GM12873 (cell line): ENCODE data around the gene TMC1.

Experiments used
- TF ChIP-seq, protein P1 (sequence below): IDR thresholded peaks from 2 replicates; pipeline ENCODE4 v1.5.1; 2012; ENCODE audit warnings: low read depth, mild to moderate bottlenecking, moderate library complexity, low read length, control low read depth; ENCODE audit not compliant: insufficient read depth; ENCODE audit errors: missing control alignments

Gene TMC1

GRCh38 chr9:72812559-72813111, 291.2 kb downstream of the TMC1 start:
- TF ChIP-seq, protein P1, sequence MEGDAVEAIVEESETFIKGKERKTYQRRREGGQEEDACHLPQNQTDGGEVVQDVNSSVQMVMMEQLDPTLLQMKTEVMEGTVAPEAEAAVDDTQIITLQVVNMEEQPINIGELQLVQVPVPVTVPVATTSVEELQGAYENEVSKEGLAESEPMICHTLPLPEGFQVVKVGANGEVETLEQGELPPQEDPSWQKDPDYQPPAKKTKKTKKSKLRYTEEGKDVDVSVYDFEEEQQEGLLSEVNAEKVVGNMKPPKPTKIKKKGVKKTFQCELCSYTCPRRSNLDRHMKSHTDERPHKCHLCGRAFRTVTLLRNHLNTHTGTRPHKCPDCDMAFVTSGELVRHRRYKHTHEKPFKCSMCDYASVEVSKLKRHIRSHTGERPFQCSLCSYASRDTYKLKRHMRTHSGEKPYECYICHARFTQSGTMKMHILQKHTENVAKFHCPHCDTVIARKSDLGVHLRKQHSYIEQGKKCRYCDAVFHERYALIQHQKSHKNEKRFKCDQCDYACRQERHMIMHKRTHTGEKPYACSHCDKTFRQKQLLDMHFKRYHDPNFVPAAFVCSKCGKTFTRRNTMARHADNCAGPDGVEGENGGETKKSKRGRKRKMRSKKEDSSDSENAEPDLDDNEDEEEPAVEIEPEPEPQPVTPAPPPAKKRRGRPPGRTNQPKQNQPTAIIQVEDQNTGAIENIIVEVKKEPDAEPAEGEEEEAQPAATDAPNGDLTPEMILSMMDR, result no peak

DNA sequence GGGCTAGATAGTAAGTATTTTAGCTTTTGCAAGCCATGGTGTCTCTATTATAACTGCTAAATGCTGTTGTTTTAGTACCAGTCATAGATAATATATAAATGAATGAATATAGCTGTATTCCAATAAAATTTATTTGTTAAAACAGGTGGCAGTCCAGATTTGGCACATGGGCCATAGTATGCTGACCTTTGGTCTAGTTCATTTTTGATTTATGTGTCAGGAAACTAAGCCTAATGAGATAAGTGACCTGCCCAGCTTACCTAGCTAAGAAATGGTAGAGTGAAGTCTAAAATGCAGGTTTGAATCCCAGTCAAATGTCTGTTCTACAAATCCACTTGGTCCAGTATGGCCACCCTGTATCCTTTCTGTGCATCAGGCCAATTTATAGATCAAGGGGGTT, 292.1 kb downstream of the TMC1 start:
- TF ChIP-seq, protein P1, result no peak

- TF ChIP-seq, protein P1, result no peak
Measured at GRCh38 chr9:72814083-72814597, 292.7 kb downstream of the TMC1 start.

DNA sequence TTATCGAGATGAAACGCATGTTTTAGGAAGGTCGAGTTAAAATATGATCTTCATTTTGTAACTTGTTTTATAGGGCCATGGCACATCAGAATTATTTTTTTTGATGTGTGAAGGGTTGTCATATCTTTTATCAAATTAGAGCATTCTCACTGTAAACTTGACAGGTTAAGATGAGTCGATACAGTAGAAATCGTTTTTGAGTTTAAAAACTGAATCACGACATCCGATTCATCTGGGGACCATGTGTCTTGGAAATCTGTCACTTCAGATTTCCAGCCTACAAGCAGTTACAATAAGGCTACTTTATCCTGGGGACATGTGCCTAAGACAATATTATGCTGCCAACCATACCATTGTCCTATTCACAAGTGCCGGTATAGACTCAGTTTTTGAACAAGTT, 295.3 kb downstream of the TMC1 start:
- TF ChIP-seq, protein P1, result no peak

- TF ChIP-seq, protein P1, result no peak
Measured at GRCh38 chr9:72817413-72817812, 296.0 kb downstream of the TMC1 start.

GRCh38 chr9:72818385-72818784, 297.0 kb downstream of the TMC1 start:
- TF ChIP-seq, protein P1, result no peak

GRCh38 chr9:72823971-72824370, 302.6 kb downstream of the TMC1 start:
- TF ChIP-seq, protein P1, result no peak
